ENCODE results near the gene DNAH3. TPM values are rescaled to one million over a fixed set of nuclear protein-coding genes. Genes with fewer than 3 reads are reported as not detected.

The DNAH3 gene
- total and polyA plus RNA-seq, 2 of the 13 experiments (the other 11 are each of a cell fraction or from before 2014, with no cell fraction given) = 0.07 to 0.08 TPM

DNA sequence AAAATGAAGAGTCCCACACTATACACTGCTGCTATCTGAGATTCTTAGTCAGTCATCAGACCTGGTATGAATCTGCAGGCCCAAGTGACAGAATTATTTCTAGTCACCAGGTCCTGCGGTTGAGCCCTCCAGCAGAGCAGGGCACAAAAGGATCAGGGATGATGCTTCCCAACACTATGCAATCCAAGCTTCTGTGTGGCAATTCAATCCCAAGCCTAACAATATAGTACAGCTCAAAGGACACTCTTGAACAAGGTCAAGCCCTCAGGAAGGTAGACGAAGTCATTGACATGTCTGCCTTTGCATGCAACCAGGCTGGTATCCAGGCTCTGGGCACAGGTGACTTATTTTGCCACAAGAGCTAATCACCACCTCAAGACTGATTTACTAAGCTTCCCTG, 256.3 kb downstream of the DNAH3 start (continued):
- TF ChIP-seq ZNF720 (CRISPR knock-in tag; IDR thresholded peaks at IDR 0.05) (no peak), SALL1 (CRISPR knock-in tag; IDR thresholded peaks at IDR 0.05) (peak; percentile 24; the same call in 1 of the 2 replicates), TBX3 (IDR thresholded peaks at IDR 0.05; ENCODE audit: borderline replicate concordance) (no peak), NR2C2 (CRISPR knock-in tag; IDR thresholded peaks at IDR 0.05; ENCODE audit: borderline replicate concordance) (peak; percentile 38; the same call in 1 of the 2 replicates), JUN (CRISPR knock-in tag; IDR thresholded peaks at IDR 0.05) (no peak), NR2F6 (IDR thresholded peaks at IDR 0.05) (0 out of 2 replicates have a peak, but pooled peaks have one; percentile 19), NR2F6 (CRISPR knock-in tag; IDR thresholded peaks at IDR 0.05) (no peak), SNRNP70 (IDR thresholded peaks at IDR 0.05; ENCODE audit: low read depth, low read length) (no peak), MAF1 (CRISPR knock-in tag; IDR thresholded peaks at IDR 0.05; ENCODE audit: borderline replicate concordance) (no peak), RAD21 (CRISPR knock-in tag; IDR thresholded peaks at IDR 0.05) (no peak), TRIM24 (CRISPR knock-in tag; IDR thresholded peaks at IDR 0.05) (no peak), ZMYM4 (CRISPR knock-in tag; IDR thresholded peaks at IDR 0.05) (no peak), GABPA (IDR thresholded peaks at IDR 0.05; ENCODE audit: low read depth, low read length) (no peak), GABPA (CRISPR knock-in tag; IDR thresholded peaks at IDR 0.05; ENCODE audit: low read depth) (no peak), ZFP36L2 (CRISPR knock-in tag; IDR thresholded peaks at IDR 0.05) (no peak), NFIC (IDR thresholded peaks at IDR 0.05; ENCODE audit: low read length) (no peak), CEBPB (IDR thresholded peaks at IDR 0.05; ENCODE audit: borderline replicate concordance, low read depth, low read length) (peak; percentile 95), ZSCAN9 (CRISPR knock-in tag; IDR thresholded peaks at IDR 0.05; ENCODE audit: borderline replicate concordance) (no peak), HNRNPH1 (optimal IDR thresholded peaks at IDR 0.05; ENCODE audit: low read depth, low read length) (no peak), ZNF460 (CRISPR knock-in tag; IDR thresholded peaks at IDR 0.05; ENCODE audit: borderline replicate concordance) (no peak), ZNF546 (CRISPR knock-in tag; conservative IDR thresholded peaks at IDR 0.05) (no peak)
- TF ChIP-seq, protein P1, sequence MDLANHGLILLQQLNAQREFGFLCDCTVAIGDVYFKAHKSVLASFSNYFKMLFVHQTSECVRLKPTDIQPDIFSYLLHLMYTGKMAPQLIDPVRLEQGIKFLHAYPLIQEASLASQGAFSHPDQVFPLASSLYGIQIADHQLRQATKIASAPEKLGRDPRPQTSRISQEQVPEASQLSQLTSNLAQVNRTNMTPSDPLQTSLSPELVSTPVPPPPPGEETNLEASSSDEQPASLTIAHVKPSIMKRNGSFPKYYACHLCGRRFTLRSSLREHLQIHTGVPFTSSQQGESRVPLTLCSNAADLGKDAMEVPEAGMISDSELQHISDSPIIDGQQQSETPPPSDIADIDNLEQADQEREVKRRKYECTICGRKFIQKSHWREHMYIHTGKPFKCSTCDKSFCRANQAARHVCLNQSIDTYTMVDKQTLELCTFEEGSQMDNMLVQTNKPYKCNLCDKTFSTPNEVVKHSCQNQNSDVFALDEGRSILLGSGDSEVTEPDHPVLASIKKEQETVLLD (CRISPR knock-in tag; IDR thresholded peaks at IDR 0.05; ENCODE audit: low read depth) = no peak
- TF ChIP-seq, protein P2, sequence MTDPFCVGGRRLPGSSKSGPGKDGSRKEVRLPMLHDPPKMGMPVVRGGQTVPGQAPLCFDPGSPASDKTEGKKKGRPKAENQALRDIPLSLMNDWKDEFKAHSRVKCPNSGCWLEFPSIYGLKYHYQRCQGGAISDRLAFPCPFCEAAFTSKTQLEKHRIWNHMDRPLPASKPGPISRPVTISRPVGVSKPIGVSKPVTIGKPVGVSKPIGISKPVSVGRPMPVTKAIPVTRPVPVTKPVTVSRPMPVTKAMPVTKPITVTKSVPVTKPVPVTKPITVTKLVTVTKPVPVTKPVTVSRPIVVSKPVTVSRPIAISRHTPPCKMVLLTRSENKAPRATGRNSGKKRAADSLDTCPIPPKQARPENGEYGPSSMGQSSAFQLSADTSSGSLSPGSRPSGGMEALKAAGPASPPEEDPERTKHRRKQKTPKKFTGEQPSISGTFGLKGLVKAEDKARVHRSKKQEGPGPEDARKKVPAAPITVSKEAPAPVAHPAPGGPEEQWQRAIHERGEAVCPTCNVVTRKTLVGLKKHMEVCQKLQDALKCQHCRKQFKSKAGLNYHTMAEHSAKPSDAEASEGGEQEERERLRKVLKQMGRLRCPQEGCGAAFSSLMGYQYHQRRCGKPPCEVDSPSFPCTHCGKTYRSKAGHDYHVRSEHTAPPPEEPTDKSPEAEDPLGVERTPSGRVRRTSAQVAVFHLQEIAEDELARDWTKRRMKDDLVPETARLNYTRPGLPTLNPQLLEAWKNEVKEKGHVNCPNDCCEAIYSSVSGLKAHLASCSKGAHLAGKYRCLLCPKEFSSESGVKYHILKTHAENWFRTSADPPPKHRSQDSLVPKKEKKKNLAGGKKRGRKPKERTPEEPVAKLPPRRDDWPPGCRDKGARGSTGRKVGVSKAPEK (CRISPR knock-in tag; IDR thresholded peaks at IDR 0.05; ENCODE audit: borderline replicate concordance) = no peak
- TF ChIP-seq, protein P3, sequence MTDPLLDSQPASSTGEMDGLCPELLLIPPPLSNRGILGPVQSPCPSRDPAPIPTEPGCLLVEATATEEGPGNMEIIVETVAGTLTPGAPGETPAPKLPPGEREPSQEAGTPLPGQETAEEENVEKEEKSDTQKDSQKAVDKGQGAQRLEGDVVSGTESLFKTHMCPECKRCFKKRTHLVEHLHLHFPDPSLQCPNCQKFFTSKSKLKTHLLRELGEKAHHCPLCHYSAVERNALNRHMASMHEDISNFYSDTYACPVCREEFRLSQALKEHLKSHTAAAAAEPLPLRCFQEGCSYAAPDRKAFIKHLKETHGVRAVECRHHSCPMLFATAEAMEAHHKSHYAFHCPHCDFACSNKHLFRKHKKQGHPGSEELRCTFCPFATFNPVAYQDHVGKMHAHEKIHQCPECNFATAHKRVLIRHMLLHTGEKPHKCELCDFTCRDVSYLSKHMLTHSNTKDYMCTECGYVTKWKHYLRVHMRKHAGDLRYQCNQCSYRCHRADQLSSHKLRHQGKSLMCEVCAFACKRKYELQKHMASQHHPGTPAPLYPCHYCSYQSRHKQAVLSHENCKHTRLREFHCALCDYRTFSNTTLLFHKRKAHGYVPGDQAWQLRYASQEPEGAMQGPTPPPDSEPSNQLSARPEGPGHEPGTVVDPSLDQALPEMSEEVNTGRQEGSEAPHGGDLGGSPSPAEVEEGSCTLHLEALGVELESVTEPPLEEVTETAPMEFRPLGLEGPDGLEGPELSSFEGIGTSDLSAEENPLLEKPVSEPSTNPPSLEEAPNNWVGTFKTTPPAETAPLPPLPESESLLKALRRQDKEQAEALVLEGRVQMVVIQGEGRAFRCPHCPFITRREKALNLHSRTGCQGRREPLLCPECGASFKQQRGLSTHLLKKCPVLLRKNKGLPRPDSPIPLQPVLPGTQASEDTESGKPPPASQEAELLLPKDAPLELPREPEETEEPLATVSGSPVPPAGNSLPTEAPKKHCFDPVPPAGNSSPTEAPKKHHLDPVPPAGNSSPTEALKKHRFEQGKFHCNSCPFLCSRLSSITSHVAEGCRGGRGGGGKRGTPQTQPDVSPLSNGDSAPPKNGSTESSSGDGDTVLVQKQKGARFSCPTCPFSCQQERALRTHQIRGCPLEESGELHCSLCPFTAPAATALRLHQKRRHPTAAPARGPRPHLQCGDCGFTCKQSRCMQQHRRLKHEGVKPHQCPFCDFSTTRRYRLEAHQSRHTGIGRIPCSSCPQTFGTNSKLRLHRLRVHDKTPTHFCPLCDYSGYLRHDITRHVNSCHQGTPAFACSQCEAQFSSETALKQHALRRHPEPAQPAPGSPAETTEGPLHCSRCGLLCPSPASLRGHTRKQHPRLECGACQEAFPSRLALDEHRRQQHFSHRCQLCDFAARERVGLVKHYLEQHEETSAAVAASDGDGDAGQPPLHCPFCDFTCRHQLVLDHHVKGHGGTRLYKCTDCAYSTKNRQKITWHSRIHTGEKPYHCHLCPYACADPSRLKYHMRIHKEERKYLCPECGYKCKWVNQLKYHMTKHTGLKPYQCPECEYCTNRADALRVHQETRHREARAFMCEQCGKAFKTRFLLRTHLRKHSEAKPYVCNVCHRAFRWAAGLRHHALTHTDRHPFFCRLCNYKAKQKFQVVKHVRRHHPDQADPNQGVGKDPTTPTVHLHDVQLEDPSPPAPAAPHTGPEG (CRISPR knock-in tag; IDR thresholded peaks at IDR 0.05) = no peak

All from HepG2 (cell line).